A549 (cell line): Measurements from ENCODE around the gene RPTOR.
A peak's percentile ranks its signal among the peaks of the same experiment; 100 is the strongest.

ENCODE experiments used
- KDM1A ChIP-seq: fragments of 200-600 bp; sonication (generic); IDR thresholded peaks from 2 replicates; pipeline ENCODE4 v1.6.1; 2016; ENCODE audit warnings: low read depth, mild to moderate bottlenecking
- NFE2L2 ChIP-seq: fragments of 150-350 bp; conservative IDR thresholded peaks from 2 replicates; pipeline ENCODE4 v1.6.1; 2014; ENCODE audit warnings: low read length
- POLR2A ChIP-seq: IDR thresholded peaks from 2 replicates; pipeline ENCODE4 v1.6.1; 2012; ENCODE audit warnings: mild to moderate bottlenecking, low read length
- RAD21 ChIP-seq, 2 experiments: fragments of >200 bp in 1 of 2; sonication (Bioruptor Twin) in 1 of 2; formaldehyde crosslinking in 1 of 2; IDR thresholded peaks in 1 of 2; conservative IDR thresholded peaks in 1 of 2; 2 replicates in 1 of 2; 3 replicates in 1 of 2; pipeline ENCODE4 v1.6.1; 2012 to 2018; ENCODE audit warnings: inconsistent platforms in 1 of 2
- RNF2 ChIP-seq: fragments of 200-600 bp; sonication (generic); IDR thresholded peaks from 2 replicates; pipeline ENCODE4 v1.6.1; 2016; ENCODE audit warnings: low read depth, mild to moderate bottlenecking, antibody characterized with exemption, moderate library complexity, borderline replicate concordance
- TP53 ChIP-seq: fragments of 250-450 bp; sonication (Bioruptor Pico); IDR thresholded peaks from 2 replicates; pipeline ENCODE4 v1.5.0; 2021; ENCODE audit warnings: mild to moderate bottlenecking, moderate library complexity
- TF ChIP-seq, protein P1 (sequence below): fragments of >200 bp; sonication (Bioruptor Twin); formaldehyde crosslinking; IDR thresholded peaks from 3 replicates; pipeline ENCODE4 v1.5.1; 2016
- TF ChIP-seq, protein P2 (sequence below): fragments of 450-650 bp; IDR thresholded peaks from 2 replicates; pipeline ENCODE4 v1.6.1; 2014; ENCODE audit warnings: antibody characterized with exemption
- TF ChIP-seq, protein P3 (sequence below): IDR thresholded peaks from 2 replicates; pipeline ENCODE4 v1.6.1; 2012; ENCODE audit warnings: low read depth, borderline replicate concordance
- TF ChIP-seq, protein P4 (sequence below): fragments of 250-450 bp; sonication (Bioruptor Pico); IDR thresholded peaks from 2 replicates; pipeline ENCODE4 v1.5.0; 2020; ENCODE audit warnings: low read depth, mild to moderate bottlenecking, moderate library complexity
- TF ChIP-seq, protein P5 (sequence below): IDR thresholded peaks from 2 replicates; pipeline ENCODE4 v1.6.1; 2012

DNA sequence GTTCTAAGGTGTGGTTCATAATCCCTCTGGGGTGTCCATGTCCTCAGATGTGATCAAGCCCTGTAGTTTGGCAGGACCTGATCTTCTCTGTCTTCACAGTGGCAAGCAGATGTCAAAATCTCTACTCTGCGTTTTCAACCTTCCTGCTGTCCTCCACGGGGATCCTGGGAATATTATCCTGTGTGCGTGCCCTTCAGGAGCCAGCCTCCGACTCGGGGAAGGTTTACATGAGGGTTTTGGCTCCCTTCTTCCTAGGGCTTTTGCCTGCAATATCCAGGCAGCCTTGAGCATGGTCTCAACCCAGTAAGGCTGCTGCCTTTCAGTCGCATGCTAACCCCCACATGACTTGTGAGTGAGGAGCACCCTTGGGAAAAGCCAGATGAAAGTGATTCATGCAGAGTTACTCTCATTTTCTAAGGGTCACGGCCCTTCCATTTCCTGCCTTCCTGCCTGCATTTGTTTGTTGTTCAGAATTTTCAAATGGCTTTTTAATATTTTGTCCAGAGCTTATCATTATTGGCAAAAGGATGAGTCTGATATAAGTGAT lies 244.8 kb downstream of the RPTOR start:
- TF ChIP-seq, protein P1, sequence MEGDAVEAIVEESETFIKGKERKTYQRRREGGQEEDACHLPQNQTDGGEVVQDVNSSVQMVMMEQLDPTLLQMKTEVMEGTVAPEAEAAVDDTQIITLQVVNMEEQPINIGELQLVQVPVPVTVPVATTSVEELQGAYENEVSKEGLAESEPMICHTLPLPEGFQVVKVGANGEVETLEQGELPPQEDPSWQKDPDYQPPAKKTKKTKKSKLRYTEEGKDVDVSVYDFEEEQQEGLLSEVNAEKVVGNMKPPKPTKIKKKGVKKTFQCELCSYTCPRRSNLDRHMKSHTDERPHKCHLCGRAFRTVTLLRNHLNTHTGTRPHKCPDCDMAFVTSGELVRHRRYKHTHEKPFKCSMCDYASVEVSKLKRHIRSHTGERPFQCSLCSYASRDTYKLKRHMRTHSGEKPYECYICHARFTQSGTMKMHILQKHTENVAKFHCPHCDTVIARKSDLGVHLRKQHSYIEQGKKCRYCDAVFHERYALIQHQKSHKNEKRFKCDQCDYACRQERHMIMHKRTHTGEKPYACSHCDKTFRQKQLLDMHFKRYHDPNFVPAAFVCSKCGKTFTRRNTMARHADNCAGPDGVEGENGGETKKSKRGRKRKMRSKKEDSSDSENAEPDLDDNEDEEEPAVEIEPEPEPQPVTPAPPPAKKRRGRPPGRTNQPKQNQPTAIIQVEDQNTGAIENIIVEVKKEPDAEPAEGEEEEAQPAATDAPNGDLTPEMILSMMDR = no peak
- TF ChIP-seq, protein P2, sequence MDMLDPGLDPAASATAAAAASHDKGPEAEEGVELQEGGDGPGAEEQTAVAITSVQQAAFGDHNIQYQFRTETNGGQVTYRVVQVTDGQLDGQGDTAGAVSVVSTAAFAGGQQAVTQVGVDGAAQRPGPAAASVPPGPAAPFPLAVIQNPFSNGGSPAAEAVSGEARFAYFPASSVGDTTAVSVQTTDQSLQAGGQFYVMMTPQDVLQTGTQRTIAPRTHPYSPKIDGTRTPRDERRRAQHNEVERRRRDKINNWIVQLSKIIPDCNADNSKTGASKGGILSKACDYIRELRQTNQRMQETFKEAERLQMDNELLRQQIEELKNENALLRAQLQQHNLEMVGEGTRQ = peak; percentile 36; the same call in 1 of the 2 replicates
- TF ChIP-seq, protein P3, sequence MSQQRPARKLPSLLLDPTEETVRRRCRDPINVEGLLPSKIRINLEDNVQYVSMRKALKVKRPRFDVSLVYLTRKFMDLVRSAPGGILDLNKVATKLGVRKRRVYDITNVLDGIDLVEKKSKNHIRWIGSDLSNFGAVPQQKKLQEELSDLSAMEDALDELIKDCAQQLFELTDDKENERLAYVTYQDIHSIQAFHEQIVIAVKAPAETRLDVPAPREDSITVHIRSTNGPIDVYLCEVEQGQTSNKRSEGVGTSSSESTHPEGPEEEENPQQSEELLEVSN = no peak
- TF ChIP-seq NFE2L2 = no peak
- TF ChIP-seq POLR2A = no peak
- TF ChIP-seq TP53 (CRISPR knock-in tag) = no peak
- TF ChIP-seq, protein P4, sequence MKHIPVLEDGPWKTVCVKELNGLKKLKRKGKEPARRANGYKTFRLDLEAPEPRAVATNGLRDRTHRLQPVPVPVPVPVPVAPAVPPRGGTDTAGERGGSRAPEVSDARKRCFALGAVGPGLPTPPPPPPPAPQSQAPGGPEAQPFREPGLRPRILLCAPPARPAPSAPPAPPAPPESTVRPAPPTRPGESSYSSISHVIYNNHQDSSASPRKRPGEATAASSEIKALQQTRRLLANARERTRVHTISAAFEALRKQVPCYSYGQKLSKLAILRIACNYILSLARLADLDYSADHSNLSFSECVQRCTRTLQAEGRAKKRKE (CRISPR knock-in tag) = no peak
- no peak for TF ChIP-seq RNF2
- TF ChIP-seq KDM1A = no peak
- TF ChIP-seq, protein P5, sequence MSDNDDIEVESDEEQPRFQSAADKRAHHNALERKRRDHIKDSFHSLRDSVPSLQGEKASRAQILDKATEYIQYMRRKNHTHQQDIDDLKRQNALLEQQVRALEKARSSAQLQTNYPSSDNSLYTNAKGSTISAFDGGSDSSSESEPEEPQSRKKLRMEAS = peak; percentile 55
- TF ChIP-seq RAD21 (conservative IDR thresholded peaks at IDR 0.05 in 1 of 2, IDR thresholded peaks at IDR 0.05 in 1 of 2) = no peak
